ENCODE results near the gene SOS2.

Gene SOS2

DNA sequence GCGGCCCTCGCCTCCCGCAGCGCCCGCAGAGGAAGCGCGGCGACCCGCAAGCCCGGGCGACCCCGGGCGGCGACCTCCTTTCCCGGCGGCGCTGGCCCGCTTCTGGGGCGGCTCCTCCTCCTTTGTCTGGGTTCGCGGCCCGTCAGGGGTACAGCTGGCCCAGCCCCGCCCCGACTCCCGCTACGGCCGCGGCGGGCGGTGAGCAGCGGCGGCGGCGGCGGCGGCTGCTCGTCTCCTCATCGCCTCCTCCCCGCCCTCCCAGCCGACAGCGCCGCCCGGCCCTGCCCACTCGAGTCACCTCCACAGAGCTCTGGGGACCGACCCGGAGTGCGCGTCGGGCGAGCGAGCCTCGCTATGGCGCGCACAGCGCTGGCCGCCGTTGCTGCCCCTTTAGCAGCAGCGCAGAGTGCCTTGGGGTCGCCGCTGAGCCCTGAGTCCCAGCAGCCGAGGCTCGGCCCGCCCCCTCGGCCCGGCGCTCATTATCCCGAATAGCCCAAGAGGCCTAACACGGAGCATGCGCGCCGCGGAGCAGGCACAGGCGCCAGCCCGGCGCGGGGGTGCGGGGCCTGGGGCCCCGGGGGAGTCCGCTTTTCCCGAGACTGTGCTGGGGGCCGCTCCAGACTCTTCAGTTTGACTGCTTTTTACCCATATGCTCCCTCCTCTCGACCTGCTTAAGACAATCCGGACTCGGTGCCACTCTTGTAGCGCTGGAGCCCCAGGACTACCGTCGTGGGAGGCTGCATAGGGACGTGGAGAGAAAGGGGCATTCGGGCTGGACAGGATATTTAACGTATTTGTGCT, at the start of gene SOS2:
SOS2 (minus strand) TSS at position 104 of the 801 bp plus-strand sequence. CDS start 295 bp downstream, outside the sequence.
- DNase-seq (ENCODE audit: low spot score), result peak; percentile 65

DNA sequence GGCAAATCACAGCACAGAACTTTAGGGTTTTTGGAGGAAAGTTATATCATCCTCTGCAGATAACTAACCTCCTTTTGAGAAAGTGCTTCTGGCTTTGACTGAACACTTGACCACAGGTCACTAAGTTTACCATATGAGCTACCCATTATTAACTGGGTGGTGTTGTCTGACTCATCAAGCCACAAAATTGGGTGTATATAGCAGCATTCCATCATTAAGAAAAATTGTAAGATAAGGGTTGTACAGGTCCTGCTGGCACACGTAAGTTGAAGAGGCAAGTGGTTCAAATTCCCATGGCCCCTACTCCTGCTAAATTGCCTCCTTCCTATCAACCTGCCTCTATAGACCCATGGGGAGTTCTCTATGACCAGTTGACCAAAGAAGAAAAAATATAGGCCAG, 41.1 kb upstream of the SOS2 start:
- no peak for DNase-seq (ENCODE audit: low spot score)

- no peak for DNase-seq (ENCODE audit: low spot score)
Measured at GRCh38 chr14:50270932-50271331, 39.6 kb upstream of the SOS2 start.

DNA sequence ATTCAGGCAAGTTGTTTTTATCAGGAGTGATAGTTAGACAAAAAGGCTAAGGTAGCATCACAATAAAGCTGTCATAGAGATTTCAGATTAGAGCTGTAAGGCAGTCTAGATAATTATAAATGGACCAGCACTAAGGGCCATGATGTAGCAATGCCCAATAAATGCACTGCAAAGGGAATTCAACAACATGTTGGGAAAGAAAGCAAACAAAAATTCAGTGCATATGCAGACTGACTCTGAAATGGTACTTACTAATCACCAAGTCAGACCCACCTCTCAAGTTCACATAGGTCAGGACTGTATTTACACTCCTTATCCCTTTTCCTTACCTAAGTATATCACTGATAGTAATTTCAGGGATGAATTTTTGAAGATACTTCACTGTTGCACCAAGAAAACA, 33.7 kb upstream of the SOS2 start:
- no peak for DNase-seq (ENCODE audit: low spot score)

- DNase-seq (ENCODE audit: low spot score), result no peak
Measured at GRCh38 chr14:50263321-50263720, 31.9 kb upstream of the SOS2 start.

- DNase-seq (ENCODE audit: low spot score), result no peak
Measured at GRCh38 chr14:50262865-50263264, 31.5 kb upstream of the SOS2 start.

DNA sequence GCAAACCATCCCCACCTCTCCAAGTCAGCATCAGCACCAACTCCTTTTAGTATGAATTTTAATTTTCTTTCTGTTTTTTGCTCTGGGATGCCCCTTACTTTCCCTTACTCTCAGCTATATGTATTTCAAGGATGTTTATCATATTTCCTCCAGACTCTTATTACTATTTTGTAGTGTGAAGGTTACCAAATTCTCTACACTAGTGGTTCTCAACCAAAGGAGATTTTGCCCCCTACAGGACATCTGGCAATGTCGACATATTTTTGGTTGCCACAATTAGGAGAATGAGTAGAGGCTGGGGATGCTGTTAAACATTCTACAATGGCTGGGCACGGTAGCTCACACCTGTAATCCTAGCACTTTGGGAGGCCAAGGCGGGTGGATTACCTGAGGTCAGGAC, 29.1 kb upstream of the SOS2 start:
- peak; percentile 44 for DNase-seq (ENCODE audit: low spot score)

DNA sequence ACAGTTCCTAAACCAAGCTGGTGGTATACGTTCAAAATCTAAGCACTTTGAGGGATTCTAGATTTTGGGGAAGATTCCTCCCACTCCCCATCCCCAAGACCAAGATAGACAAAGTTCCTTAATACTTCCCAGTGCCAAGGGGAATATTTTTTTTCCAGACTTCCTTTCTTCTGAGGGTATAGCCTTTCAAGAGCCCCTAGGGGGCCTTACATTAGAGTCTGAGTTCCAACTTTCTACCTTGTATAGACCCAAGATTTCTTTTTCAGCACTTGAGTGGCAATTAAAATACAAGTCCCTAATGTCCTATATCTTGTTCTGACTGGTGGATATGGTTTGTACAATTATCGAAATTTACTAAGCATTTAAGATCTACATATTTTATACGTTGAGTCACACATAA, 28.7 kb upstream of the SOS2 start:
- no peak for DNase-seq (ENCODE audit: low spot score)

- no peak for DNase-seq (ENCODE audit: low spot score)
Measured at GRCh38 chr14:50257732-50258131, 26.4 kb upstream of the SOS2 start.

DNA sequence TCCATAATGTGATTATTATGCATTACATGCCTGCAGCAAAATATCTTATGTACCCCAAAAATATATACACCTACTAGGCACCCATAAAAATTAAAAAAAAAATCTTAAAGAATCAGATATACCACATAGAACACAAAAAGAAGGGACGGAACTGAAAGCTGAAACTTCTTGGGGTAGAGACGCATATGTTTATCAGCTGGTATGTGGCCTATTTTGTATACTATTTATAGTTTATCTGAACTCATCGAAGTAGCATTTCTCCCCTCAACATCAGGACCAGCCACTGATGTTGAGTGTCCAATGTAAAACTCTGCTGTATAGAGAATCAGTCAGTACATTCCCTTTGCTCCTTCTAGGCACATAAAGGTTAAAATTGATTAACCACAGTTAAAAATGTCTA, 22.9 kb upstream of the SOS2 start:
- no peak for DNase-seq (ENCODE audit: low spot score)

DNA sequence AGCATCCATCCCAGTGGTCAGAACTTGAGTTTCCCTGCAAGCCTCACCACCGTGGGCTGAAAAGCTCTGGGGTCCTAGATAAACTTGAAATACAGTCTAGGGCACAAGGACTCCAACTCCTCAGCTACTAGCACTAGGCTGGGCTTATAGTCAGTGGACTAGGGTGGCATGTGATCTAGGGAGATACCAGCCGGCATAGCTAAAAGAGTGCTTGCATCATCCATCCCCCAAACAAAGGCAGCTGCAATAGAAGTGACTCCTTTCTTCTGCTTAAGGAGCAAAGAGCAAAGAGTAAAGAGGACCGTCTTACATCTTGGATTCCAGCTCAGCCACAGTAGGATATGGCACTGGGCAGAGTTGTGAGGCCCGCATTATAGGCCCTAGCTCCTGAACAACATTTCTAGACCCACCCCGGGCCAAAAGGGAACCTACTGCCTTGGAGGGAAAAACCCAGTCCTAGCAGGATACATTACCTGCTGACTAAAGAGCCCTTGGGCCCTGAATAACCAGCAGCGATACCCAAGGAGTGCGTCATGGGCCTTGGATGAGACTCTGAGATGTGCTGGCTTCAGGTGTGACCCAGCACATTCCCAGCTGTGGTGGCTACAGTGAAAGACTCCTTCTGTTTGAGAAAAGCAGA, 17.9 kb upstream of the SOS2 start:
- no peak for DNase-seq (ENCODE audit: low spot score)

DNA sequence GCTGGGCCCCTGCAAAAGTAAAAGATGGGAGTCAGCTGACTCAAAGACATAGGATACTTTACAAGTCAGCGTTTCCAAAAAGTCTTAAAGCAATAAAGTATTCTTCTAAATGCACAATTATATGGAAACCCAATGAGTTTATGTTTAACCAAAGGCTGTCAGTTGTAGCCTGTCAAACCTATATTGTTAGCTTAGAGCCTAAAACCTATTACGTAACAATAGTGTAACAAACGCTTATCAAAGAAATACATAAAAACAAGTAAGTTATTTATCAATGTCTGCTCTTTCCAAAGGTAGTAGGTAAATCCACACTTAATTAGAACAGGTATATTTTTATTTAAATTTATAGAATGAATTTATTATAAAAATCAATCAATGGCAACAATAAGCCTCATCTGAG, 15.9 kb upstream of the SOS2 start:
- DNase-seq (ENCODE audit: low spot score), result no peak

GRCh38 chr14:50242566-50243310, 11.4 kb upstream of the SOS2 start:
- no peak for DNase-seq (ENCODE audit: low spot score)

DNA sequence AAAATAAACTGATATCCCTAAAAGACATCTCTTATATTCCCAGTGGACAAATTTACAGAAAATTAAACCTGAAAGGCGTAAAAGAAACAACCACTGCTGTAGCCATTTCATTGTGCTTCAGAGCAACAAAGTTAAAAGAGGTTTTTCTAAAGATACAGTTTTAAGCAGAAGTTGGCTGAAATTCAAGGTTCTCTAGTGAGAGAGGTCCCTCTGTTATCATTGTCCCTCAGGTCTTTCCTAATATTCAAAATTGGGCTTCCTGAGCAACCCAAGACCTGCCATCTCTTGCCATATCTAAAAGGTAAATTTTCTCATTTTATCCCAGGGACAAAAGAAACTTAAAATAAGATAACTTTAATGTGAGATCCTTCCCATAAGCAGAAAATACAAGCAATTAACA, 10.7 kb upstream of the SOS2 start:
- no peak for DNase-seq (ENCODE audit: low spot score)

DNA sequence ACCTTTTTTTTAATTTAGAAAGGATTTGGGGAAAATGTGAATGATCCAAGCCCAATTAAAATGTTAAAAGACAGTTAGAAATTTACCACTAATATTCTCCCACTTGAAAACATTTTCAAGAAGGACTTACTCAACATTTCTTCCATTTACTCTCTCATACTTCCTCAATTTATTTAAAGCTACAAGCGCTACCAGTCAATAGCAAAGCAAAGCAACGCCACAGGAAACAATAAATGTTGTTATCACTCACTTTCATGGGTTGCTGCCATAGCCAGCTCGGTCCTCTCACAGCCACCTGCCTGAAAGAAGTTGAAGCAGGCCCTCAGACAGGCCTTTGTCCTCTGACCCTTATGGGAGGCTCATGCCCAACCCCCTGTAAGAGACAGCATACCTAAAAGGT, 6.0 kb upstream of the SOS2 start:
- no peak for DNase-seq (ENCODE audit: low spot score)

GRCh38 chr14:50233951-50234250, 2.5 kb upstream of the SOS2 start:
- peak; percentile 71 for DNase-seq (ENCODE audit: low spot score)

GRCh38 chr14:50233166-50233950, 2.0 kb upstream of the SOS2 start:
- no peak for DNase-seq (ENCODE audit: low spot score)

DNA sequence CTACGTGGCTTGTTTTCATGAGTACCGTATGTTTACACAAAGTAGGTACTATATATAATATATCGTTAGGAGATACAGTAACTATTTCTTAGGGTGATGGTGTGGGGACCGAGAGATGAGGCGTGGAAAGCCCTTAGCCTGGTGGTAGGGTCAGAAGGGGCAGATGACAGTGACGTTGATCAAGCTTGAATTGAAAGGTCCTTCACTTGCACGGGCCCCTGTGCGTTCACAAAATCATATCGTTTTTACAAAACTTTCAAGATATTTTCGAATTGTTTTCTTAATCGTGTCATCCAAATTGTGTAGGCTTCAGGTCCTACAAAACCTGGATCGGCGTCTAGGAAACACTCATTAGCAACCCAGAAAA, 881 bp upstream of the SOS2 start:
- no peak for DNase-seq (ENCODE audit: low spot score)

DNA sequence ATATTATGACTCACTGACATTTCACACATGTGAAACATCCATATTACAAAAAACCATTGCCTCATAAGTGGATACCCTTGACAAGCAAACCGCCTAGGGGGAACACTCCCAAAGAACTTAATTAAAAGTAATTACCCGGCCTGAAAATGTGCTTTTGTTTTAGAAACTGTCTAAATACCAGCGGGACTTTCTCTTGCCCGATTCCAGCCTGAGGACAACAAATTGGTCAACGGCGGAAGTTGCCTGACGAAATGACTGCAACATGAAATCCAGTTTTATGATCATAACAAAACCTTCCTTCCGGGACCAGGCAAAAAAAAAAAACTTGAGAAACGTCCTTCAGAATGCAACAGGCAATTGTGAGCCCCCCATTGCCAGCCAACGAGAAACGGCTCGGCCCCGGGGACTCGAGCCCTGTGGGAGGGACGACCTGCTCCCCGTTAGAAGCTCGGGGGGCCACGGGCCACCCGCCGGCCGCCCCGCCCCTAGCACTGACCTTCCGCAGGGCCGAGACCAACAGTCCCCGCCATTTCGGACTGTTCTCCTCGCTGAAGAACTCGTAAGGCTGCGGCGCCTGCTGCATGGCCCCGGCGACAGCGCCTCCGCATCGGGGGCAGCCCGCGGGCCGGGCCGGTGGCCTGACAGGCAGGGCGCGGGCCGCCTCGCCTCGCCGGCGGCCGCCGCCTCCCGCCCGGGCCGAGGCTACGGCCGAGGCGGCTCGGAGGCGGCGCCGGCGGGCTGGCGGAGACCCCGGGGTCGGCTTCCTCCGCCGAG, 490 bp downstream of the SOS2 start:
- DNase-seq (ENCODE audit: low spot score), result peak; percentile 66

- no peak for DNase-seq (ENCODE audit: low spot score)
Measured at GRCh38 chr14:50230401-50230700, 1.0 kb downstream of the SOS2 start.

DNA sequence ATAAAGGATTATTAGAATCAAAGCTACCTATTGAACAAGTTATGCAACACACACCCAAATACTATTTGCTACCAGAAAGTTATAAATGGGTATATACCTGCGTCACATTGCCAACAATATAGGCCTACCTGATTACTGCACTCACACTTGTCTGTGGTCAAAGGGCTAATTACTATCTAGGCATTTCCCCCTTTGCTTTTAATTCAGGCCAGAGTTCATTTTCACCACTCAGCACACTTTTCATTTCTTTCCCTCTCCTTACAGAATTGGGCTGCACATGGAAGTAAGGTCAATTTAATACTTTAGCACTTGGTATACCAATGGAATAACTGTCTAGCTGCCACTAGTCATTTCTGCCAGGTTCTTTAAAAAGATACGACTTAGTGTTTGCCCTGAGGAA, 1.7 kb downstream of the SOS2 start:
- DNase-seq (ENCODE audit: low spot score), result no peak

DNA sequence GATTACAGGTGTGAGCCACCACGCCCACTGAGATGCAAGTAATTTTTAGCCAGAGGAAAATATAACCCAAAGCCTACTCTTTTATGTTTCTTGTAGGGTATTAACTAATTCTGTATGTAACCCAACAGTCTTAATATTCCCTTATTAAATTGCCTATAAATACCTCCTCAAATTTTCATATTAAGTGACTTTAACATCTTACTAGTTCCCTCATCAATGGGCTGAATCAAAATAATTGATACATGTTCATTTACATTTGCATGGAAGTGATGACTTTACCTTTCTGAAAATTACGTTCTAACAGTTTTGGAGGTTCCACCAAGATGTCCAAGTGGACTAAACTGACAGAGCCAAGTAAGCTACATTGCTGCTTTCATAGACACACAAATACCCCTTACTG, 3.1 kb downstream of the SOS2 start:
- DNase-seq (ENCODE audit: low spot score), result no peak
